ENCODE data around the gene OR4F6.
"Not testable (repeated sequence)": the region's sequence is repeated elsewhere in the genome, so short reads cannot be mapped to it uniquely, and the experiment has no call there.

DNA sequence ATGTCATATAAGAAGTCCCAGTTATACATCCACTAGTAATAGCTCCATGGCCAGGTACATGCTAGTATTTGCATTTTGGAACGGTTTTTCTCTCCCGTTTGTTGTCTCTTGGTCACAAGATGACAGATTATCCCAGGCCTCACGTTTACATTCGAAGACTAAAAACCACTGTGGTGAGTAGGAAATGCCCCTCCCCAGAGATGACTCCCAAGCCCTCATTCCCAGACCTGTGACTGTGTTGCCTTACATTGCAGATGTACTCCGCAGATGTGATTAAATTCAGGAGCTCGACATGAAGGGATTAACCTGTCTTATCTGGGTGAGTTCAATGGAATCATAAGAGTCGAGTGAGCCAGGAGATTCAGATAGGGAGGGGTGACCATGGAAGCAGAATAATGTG is 9.3 kb upstream of the OR4F6 start:
- TF ChIP-seq POLR2A (IDR thresholded peaks at IDR 0.05; ENCODE audit: low read length); GATA1 (IDR thresholded peaks at IDR 0.05; ENCODE audit: low read depth, low read length): not testable (repeated sequence)
